NCI-H2171 (cell line): Measurements from ENCODE around the gene NRP2.

Source experiments
- DNase-seq: peaks from one replicate; lab custom pipeline; 2025; lab: John Stamatoyannopoulos, UW

The NRP2 gene

DNA sequence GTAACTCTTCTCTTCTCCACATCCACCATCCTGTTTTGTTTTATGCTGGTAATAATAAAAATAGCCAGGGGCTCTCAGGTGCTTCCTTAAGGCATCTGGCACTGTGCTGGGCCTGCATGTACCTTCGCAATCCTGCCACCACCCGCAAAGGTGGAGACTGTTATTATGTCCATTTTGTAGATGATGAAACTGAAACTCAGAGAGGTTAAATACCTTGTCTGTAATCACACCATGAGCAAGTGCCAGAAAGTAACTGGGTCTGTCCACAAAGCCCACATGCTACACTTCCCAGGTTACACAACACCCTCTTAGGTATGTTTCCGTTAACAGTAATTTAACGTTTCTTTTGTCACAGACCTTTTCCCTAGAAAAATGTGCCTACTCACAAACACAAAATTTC is 27.0 kb downstream of the NRP2 start:
- DNase-seq = no peak

GRCh38 chr2:205712508-205712907 is 30.2 kb downstream of the NRP2 start:
- DNase-seq = no peak

GRCh38 chr2:205713086-205713485 is 30.8 kb downstream of the NRP2 start:
- no peak for DNase-seq

DNA sequence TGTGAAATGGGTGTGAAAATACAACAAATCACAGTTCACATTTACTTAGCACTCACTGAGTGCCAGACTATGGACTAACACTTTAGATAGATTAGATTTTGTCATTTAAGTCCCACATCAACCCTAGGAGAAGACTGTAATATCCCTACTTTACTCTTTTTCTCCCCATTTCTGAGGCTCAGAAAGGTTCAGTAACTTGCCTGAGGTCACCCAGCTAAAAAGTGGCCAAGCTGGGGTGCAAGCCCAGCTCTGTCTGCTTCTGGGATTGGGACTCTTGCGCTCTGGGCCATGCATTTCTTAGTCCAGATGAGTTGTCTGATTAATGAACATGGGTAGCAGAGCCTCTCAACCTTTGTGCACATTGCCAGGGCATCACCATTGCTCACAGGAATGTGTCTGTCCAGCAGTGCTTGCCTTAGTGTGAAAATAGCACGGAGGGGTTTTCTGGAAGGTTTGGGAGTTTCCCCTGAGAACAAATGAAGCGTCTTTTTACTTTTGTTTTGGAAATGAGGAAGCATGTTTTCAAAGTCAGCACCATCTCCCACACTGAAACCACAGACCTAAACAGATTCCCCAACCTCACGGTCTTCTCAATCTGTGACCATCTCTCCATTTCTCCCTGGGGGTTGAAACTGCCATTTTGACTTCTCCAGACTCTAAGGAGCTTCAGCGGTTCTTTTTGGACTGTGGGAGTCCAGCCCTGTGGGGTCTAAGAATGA is 31.9 kb downstream of the NRP2 start:
- no peak for DNase-seq

DNA sequence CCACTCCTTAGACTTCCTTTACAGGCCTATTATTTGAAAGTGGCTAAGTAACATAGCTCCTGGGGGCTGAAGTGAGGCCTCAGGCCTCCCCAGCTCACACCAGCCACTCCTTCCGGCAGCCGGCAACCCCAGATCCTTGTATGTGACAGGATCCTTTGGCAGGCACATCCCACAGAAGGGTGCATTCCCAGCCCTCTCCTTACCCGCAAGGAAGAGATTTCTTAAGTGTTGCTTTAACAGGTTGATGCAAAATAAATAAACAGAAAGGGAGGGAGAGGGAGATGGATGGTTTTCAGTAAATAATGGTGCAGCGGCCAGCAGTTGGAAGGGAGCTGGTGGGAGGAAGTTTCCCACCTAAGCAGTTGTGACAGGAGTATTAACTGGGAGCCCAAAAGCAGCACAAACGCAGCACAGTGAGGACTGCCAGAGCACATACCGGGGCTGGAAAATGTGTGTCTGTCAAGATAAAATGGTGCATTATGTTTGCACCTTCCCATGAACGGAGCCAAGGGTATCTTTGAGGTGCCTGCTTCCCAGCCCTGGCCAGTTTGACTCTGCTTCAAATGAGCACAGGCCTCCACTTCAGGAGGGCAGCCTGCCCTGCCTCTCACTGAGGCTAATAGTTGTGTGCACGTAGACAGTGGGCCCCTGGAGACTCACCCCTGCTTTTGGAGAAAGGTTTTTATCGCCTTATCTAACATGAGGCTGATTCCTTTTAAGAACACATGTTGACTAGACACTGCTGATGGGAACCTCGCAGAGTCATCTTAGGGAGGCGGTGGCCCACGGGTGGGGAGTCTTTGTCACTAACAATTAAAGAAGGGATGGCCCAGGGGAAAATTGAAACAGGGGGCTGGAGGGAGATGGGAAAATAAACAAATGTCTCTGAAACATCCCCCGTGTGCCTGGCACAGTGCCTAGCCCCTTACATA is 32.8 kb downstream of the NRP2 start:
- no peak for DNase-seq

DNA sequence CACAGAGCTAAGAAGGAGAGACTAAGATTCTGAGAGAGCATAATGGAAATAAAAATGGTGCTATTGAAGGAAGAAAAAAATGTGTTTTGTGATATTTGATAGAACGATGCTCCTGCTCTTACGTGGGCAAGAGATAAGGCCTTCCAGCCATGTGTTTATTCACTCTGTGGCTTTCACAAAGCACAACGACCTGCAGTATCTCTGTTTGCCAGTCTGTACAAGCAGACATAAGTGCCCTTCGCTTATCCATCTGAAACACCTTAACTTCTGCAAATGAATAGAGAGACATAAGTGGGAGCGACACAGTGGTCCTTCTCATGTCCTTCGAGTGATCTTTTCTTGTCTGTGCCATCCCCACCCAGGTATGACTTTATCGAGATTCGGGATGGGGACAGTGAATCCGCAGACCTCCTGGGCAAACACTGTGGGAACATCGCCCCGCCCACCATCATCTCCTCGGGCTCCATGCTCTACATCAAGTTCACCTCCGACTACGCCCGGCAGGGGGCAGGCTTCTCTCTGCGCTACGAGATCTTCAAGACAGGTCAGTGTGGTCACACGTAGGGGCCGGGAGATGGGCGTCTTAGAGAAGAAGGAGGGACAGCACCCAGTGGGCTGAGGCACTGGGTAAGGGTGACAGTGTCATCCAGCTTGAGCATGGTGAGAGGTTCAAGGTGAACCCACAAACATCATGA is 33.7 kb downstream of the NRP2 start:
- DNase-seq = no peak

GRCh38 chr2:205717175-205717846 is 35.0 kb downstream of the NRP2 start:
- no peak for DNase-seq

GRCh38 chr2:205717999-205718398 is 35.7 kb downstream of the NRP2 start:
- DNase-seq = no peak

- DNase-seq = no peak
Measured at GRCh38 chr2:205719847-205720246, 37.5 kb downstream of the NRP2 start.

- DNase-seq = no peak
Measured at GRCh38 chr2:205720451-205720902, 38.2 kb downstream of the NRP2 start.

DNA sequence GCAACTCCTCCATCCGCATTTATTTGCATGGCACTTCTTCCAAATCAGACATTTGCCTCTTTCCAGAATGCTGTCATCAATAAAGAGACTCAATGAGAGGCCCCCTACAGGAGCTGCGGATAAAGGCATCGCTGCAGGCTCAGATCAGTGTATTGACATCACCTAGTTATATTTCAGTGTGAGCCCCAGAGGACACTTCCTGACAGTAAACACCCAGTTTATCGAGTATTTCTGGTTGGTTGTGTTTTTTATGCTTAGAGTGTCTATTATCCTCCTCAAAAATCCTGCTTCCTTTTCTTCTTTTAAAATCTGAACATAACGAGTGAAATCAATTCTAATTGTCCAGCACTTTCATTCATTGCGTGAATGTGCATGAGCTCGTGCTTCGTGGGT is 38.8 kb downstream of the NRP2 start:
- DNase-seq = no peak

DNA sequence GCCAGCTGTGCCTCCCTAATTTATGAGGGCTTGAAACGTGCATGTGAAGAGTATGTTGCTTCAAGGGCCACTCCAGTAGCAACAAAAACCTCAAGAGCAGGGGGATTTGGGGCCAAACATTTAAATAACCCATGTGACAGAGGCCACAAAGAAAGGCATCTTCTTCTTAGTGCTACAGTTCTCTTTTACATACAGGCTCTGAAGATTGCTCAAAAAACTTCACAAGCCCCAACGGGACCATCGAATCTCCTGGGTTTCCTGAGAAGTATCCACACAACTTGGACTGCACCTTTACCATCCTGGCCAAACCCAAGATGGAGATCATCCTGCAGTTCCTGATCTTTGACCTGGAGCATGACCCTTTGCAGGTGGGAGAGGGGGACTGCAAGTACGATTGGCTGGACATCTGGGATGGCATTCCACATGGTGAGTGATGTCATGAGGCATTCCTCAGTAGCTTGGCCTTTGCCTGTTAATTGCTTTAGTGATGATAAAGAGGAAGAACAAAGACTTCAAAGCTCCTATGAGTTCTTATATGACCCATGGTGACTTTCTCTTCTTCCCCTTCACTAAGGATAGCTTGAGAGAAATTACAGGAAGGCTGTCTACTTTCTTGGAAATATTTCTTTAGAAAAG is 40.1 kb downstream of the NRP2 start:
- DNase-seq = no peak

DNA sequence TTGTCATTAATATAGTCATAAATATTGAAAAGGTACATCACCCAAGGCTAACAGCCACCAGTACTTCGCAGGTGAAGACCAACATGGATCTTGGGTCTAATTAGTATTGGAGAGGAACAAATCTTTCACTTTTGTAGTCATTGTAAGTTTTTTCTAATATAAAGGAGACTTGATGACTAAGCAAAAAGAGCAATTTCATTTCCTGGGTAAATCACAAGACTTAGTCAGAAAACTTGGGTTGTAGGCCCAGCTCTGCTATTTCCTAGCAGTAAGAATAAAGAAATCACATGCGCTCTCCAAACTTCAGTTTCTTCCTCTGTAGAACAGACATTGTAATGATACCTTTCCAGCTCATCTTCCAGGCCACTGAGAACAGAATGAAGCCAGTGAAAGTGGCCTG is 40.9 kb downstream of the NRP2 start:
- DNase-seq = no peak

DNA sequence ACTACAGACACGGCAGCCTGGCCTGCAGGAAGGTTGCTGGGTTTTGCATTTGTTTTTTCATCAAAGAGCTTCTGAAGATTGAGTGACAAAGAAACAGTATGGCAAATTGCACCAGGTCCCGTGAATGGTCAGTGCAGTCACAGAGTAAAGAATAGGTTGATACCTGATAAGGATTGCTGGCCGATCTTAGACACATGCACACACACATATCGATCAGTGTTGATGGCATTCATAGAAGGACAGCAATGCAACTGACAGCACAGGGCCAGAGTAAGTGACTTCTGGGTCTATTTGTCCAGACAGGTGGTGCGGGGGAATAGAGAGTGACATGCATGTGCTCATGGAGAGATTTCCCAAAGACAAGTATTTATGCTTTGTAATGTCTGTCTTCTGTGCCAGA is 42.8 kb downstream of the NRP2 start:
- no peak for DNase-seq

GRCh38 chr2:205726506-205726905 is 44.2 kb downstream of the NRP2 start:
- DNase-seq = no peak

DNA sequence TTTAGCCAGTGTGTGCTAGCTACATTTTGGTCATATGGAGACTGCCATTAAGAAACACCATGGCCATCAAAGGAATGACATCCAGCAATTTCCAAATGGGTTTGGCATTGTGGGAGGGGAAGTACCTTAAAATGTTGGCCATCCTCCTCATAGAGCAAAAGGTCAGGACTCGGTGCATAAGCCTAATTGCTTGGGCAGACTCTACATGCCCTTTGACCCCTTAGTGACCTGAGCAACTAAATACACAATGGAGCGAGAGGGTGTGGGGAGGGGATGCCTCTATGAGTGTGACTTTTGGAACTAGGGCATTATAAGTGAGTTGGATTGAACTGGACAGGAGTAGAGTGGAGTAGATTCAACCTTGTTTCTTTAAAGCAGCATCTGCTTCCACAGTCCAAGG is 44.9 kb downstream of the NRP2 start:
- no peak for DNase-seq

DNA sequence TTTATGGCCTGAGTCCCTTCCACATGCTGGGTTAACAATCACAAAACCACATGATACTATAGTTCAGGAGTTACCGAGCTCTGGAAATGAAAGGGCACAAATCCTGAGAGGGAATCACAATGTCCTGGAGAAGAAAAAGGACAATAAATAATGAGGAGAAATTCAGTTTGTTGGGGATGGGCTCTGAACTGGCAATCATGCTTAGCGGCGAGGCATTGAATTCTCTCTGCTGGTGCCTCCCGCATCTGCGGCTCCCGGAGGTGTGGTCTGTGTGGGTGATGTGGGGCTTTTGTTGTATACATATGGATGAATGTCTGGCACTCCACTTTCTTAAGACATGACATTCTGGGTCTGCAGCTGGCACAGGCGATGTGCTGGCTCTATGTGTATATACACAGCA is 46.1 kb downstream of the NRP2 start:
- no peak for DNase-seq

- no peak for DNase-seq
Measured at GRCh38 chr2:205730191-205730590, 47.9 kb downstream of the NRP2 start.

DNA sequence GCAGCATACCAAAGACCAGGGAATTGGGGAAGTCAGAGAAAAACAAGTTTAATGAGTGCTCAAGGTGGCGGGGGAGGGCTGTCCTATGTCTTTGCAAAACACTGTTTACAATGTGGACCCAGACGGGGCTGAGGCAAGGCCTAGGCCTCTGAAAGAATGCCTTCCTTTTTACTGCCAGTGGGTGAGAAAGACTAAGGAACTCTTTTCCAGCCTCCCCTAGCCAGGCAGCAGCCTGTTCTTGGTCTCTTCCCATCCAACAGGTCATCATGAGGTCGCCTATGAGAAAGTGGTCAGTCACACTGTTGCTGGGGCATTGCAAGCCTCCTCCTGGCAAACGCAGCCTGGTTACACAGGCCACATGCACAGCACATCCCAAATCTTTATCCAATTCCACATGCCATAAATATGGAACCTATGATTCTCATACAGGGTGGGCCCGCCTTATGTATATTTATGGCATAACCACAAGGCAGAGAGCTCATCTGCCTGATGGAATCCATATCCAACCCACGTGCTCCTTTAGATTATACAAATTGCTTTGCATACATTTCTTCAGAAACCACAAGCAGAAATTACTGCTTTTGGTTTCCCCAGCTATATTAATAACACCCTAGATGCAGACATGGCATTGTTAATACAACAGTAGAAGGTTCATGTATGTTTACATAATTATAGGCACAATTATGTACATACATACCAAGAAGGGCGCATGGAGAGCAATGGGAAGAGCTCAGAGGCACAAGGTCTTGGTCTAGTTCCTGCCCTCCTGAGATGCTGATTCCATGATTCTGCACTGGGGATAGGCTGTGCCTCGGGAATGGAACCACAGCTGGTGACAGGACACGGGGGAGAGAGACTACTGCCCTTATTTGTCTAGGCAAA is 48.6 kb downstream of the NRP2 start:
- no peak for DNase-seq

- DNase-seq = no peak
Measured at GRCh38 chr2:205731583-205731981, 49.3 kb downstream of the NRP2 start.

DNA sequence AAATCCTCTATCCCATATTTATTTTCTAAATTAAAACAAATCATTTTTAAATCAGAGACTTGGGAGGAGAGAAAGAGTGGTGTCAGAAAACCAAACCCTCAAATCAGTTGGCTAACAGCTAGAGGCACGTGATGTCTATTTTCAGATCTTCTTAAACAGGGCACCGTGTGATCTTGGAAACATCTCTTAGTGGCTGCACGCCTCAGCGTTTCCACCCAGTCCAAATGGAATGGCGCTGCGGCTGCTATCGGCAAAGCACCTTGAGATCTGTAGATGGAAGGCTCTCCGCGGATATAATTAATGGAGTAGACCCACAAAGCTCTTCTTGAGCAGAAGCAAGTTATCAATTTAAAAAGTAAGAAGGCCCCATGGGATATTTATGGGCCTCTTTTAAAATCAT is 50.0 kb downstream of the NRP2 start:
- no peak for DNase-seq
